ENCODE data around the gene CDH13.

DNA sequence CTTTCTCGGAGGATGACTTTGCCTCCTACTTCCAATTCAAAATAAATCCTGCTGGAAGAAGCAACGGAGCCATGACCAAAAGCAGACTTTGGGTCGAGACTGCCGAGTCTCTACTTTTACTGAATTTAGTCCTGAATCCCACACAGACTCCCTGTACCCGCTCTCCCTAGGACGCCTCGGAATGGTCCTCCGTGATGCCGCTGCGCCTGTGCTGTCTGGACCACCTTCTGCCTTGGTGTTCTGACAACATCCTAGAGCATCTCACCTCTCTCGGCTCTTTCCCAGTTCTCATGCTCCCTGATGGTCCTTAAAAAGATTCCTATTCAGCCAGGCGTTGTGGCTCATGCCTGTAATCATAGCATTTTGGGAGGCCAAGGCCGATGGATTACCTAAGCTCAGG is 999.9 kb downstream of the CDH13 start:
- no peak for TF ChIP-seq CTCF (IDR thresholded peaks at IDR 0.05)
- no peak for TF ChIP-seq POLR2AphosphoS5 (IDR thresholded peaks at IDR 0.05)

Measured in esophagus muscularis mucosa (tissue), 3 donors.